Activated CD4-positive, alpha-beta T cell treated with anti-CD3 and anti-CD28 coated beads, Interleukin-2, Interleukin-6, amounts not matched to agents 100 ng/mL and 50 ng/mL, durations not matched to agents 16 hours and 8 hours (primary cell): ENCODE results near the gene TRPV6.

ENCODE experiments used
- DNase-seq: peaks from one replicate; pipeline ENCODE4 v3.0.0-alpha.2; 2020

The TRPV6 gene

GRCh38 chr7:142882338-142882678, 3.2 kb downstream of the TRPV6 start:
- DNase-seq = no peak

- DNase-seq = no peak
These were observed 3.8 kb downstream of the TRPV6 start for GRCh38 chr7:142881586-142882337.

DNA sequence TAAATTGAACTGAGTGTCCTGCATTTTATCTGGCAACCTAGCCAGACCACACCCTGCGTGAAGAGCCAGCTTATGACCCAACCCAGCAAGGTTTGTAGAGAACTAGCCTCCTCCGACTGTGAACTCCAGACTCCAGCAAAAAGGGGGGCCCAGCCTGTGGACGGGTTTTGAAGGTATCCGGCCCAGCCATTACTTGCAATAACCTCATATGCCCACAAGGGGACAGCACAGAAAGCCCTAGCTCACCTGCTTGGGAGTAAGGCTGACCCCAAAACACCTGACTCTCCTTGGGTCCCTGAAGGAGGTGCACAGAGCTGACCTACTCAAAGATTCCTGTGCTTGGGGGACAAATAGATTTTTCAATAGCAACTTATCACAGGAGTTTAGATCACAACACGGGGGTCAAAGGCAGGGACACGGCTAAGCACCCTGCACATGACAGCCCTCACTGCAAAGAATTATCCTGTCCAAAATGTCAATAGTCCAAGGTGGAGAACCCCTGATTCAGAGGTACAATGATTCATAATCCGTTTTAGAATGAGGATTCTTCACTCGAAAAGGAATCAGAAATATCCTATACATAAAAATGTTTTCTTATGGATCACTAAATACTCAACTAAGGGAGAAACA, 4.6 kb downstream of the TRPV6 start:
- peak; percentile 63 for DNase-seq

DNA sequence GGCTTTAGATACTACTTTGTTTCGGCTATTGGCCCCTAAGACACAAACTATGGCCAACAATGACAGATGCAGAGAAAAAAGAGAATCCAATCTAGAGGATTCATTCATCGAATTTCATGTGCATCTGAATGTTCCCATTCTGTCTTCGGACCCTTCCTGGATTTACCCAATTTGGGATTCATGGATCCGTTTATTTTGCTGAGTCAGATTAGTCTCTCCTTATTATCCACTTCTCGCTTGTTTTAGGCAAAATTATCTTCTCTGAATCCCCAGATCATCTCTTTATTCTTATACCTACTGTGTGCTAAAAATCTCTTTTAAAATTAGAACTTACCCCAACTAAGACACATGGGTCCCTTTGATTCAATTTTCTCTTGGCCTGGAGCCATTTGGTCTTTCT, 6.5 kb downstream of the TRPV6 start:
- DNase-seq = no peak

- DNase-seq = no peak
These were observed 7.2 kb downstream of the TRPV6 start for GRCh38 chr7:142878315-142878714.

DNA sequence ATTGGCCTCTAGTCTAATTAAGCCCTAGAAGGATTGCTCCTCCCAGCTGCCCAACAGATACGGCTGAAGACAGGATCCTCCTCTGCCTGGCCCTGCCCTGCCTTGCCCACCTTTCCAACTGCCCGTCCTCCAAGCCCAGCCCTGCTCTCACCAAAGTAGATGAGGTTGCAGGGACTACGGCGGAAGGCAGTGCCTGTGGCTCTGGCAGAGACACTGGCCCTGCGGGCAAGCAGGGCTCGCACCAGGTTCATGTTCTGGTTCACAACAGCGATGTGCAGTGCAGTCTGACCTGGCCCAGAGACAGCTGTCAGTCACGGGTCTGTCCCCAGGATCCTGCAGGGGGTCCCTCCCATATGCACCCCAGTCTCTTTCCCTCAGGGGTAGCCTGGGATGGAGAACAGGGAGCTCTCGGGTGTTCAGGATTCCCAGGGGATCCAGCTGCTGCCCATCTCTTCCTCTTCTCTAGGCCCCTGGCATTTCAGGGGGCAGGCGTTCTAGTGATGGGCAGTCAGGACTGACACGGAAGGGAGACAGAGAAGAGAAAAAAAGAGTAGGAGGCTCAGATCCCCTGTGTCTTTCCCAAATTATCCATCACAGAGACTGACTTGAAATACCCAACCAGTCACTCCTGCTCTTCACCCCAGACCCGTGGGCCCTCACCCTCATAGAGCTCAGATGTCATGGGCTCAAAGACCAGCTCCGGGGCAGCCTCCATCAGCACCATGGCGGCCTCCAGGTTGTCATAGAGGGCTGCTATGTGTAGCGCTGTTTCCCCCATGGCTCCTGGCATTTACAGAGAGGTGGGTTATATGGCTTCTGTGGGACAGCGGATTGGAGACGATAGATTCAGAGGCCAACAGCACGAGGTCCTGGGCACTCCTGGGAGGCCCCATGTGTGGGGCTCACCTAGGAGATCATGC, 8.3 kb downstream of the TRPV6 start:
- no peak for DNase-seq

DNA sequence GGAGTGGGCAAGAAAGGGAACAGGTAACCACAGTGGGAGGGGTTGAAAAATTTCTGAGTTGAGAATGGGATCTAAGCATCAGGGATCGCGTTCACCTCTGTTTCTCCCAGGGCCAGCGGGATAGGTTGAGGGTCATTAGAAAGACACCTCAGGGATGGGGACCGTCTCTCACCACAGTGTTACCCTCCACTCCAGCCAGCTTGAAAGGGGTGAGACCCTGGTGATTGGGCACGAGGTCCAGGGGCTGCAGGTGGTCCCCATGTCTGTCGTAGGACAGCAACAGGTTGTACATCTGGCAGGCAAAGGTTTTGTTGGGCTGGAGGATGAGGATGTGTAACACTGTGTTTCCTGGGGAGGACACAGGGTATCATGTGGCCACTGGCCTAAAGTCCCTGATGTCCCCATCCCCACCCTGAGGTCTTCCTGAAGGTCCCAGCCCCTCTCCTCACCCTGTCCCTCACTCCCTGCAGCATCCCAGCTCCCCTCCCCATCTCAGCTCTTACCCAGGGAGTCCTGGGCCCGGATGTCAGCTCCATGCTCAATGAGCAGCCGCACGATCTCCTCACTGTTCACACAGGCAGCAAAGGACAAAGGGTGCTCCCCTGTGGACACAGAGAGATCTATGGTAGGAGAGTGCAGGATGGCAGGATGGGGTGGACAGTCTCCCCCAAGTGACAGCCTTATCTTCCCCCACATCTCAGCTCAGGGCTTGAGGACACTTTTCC, 9.1 kb downstream of the TRPV6 start:
- DNase-seq = no peak

DNA sequence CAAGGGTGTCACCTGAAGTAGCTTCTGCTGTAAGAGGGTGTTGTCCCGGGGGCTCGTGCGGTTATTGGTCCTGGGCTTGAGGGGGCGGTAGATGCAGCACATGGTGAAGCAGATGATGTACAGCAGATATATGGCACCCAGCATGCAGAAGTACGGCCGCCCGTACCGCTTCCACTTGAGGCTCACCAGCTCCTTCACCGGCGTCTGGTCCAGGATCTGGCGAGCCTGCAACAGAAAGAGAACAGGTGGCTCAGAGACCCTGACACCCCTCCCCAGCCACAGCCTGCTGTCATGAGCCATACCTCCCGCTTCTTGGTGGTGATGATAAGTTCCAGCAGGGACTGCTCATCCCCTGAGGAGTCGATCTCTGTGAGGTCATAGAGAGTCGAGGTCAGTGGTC, 10.1 kb downstream of the TRPV6 start:
- no peak for DNase-seq

GRCh38 chr7:142874837-142875236, 10.7 kb downstream of the TRPV6 start:
- no peak for DNase-seq

DNA sequence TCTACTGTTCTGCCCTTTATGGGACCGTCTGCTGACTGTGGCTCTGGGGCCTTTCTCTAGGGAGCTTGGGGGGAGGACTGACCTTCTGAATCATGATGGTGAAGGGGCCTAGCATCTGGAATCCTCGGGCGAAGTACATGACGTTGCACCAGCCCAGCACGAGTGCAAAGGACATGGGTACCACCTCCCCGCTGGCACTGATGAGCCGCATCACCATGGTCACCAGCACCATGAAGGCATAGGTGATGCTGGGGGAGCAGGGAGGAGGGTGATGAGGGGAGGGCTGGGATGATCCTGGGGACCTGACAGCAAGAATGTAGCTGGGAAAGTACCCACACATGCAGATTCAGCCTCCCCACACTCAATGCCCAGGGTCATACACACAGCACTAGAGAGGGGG, 11.1 kb downstream of the TRPV6 start:
- no peak for DNase-seq

DNA sequence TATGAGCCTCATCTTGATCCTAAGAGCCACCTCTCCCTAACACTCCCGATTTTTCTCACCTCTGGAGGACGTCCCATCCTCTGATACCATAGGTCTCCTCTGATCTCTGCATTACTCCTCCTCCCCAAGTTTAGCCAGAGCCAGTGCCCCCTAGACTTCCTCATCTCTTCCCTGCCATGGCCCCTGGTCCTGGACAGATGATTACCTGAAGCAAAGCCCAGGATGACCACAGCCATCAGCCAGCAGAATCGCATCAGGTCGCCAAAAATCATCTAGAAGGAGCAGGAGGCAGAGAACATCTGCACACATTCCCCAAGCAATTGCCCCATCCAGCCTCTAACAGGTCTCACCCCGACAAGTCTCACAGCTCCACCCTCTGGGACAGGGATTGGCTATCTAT, 11.7 kb downstream of the TRPV6 start:
- DNase-seq = no peak

GRCh38 chr7:142873281-142873784, 12.2 kb downstream of the TRPV6 start:
- peak; percentile 55 for DNase-seq

GRCh38 chr7:142872106-142872675, 13.4 kb downstream of the TRPV6 start:
- DNase-seq = no peak

- DNase-seq = no peak
These were observed 14.1 kb downstream of the TRPV6 start for GRCh38 chr7:142871260-142872105.

GRCh38 chr7:142870566-142871259, 14.8 kb downstream of the TRPV6 start:
- DNase-seq = no peak

GRCh38 chr7:142870147-142870559, 15.4 kb downstream of the TRPV6 start:
- DNase-seq = no peak

- DNase-seq = no peak
These were observed 16.1 kb downstream of the TRPV6 start for GRCh38 chr7:142869434-142869833.

DNA sequence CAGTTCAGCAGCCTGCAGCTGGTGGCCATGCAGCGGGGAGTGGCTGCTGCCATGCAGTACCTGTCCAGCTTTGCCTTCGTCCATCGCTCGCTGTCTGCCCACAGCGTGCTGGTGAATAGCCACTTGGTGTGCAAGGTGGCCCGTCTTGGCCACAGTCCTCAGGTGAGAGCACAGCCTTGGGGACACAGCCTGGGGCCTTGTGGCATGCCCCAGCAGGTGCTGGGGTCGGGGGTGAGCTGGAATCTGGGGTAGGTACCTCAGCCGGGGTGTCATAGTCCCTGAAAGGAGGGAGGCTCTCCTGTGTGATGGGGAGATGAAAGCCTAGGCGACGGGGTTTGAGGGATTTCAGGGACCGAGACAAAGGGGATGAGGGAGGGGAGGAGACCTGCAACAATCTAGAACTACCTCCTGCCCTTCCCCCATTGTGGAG, 16.5 kb downstream of the TRPV6 start:
- DNase-seq = no peak

GRCh38 chr7:142868188-142868985, 17.2 kb downstream of the TRPV6 start:
- DNase-seq = no peak
